Gastrocnemius medialis (tissue), 4 donors: ENCODE data around the gene PIMREG.

Experiments
- CTCF ChIP-seq, 5 experiments: fragments of 450-650 bp in 3 of 5; fragments of 200-600 bp in 2 of 5; sonication (generic) in 2 of 5; IDR thresholded peaks in 4 of 5; conservative IDR thresholded peaks in 1 of 5; 1 replicate in 4 of 5; 2 replicates in 1 of 5; pipeline ENCODE4 v1.5.1; 2016 to 2019; ENCODE audit warnings: antibody characterized with exemption in 5 of 5, mild to moderate bottlenecking in 3 of 5, moderate library complexity in 3 of 5
- POLR2A ChIP-seq, 2 donors: fragments of 450-650 bp; IDR thresholded peaks; one replicate each; pipeline ENCODE4 v1.6.1; 2017; ENCODE audit warnings: antibody characterized with exemption in 2 of 2, mild to moderate bottlenecking in 2 of 2, moderate library complexity in 2 of 2

GRCh38 chr17:6450926-6451832, 6.9 kb downstream of the PIMREG start:
- TF ChIP-seq CTCF (IDR thresholded peaks at IDR 0.05 in 4 of 5, conservative IDR thresholded peaks at IDR 0.05 in 1 of 5) (no peak), POLR2A (IDR thresholded peaks at IDR 0.05) (no peak)
